HG02943 (cell line): ENCODE data around the gene EML2.
"Not testable (repeated sequence)": the region's sequence is repeated elsewhere in the genome, so short reads cannot be mapped to it uniquely, and the experiment has no call there.

ENCODE experiments used
- ATAC-seq: cut with Tn5 transposase; IDR thresholded peaks from one replicate; pipeline ENCODE4 v1.9.1; 2021; ENCODE audit warnings: mild to moderate bottlenecking, low read depth, moderate library complexity; ENCODE audit not compliant: unreplicated experiment

The EML2 gene

DNA sequence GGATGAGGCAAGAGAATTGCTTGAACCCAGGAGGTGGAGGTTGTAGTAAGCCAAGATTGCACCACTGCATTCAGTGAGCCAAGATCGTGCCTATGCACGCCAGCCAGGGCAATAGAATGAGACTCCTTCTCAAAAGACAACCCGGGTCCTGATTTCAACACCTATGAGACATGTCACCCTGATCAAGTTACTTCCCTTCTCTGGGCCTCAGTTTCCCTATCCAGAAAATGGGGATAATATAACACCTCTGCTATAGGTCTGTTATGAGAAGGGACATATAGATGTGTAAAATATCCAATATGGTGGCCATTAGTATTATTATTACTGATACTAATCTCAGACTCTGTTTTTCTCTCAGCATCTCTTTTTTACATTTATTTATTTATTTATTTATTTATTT lies 15.9 kb upstream of the EML2 start:
- ATAC-seq = no peak

DNA sequence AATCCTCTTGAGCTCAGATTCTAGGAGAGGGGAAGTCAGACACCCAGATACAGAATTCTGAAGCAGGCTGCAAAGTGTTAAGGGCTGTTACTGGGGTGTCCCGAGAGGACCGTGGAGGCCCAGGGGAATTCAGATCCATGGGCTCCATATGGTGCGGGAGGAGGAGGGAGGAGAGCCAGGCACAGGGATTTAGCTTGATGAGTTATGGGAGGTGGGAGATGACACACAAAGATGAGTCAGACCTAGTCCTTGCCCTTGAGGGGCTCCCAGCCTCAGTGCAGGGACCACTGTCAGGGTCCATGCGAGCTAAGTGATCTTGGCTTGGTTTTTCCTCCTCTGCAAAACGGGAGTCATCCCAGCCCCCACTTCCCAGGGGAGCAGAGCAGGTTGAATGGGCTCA lies 14.4 kb upstream of the EML2 start:
- no peak for ATAC-seq

DNA sequence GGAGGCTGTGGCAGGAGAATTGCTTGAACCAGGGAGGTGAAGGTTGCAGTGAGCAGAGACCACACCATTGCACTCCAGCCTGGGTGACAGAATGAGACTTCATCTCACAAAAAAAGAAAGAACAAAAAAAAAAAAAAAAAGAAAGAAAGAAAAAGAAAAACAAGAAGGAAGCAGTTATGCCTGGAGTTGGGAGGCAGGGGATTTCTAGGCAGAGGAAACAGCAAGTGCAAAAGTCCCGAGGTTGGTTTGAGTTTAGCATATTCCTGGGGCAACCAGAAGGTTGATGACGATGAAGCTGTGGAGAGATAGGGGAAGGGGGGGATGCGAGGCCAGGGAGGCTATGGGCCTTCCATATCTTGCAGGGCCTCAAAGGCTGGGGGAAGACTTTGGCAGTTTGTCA lies 11.5 kb upstream of the EML2 start:
- no peak for ATAC-seq

DNA sequence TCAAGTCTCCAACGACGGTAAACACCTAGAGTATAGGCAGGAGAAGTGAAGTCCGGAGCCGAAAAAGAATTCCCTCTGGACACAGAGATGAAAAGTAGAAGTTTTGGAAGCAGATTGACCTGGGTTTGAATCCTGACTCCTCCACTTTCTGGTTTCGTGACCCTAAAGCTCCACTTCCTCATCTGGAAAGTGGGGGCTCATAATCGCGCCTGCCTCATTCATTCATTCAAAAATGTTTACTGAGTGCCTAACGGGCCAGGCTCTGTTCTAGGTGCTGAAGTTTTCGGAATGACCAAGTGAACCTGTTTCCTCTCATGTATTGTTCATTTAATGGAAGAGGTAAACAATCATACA lies 7.1 kb upstream of the EML2 start:
- ATAC-seq = no peak

DNA sequence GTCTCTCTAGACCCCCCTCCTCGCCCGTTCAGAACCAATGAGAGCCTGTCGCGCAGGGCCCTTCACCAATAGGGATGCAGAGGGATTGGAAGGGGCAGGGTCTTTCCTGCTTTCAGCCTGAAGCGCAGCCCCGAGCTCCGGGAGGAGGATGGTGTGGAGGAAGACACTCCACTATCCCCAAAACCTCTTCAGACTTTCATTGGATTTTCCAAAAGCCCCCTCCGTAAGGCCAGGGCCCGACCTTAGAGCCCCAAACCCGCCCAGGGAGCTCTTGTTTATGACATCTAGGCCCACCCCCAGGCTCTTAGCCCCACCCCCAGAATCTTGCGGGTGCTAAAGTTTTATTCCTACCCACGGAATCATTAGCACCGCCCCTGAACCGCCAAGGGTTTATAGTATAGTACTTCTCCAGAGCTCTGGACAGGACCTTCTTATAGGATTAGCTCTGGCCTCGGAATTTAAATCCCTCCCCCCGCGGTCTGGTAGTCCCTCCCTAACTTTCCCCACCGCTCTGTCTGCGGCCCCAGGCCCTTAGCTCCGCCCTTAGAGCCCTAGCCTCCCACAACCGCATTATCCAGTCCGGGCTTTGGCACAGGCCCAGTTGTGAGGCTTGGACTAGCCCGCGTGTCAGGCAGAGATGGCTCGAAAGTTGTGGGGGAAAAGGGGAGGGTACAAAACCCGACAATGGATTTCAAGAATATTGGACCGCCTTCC lies 6.6 kb upstream of the EML2 start:
- ATAC-seq = no peak

DNA sequence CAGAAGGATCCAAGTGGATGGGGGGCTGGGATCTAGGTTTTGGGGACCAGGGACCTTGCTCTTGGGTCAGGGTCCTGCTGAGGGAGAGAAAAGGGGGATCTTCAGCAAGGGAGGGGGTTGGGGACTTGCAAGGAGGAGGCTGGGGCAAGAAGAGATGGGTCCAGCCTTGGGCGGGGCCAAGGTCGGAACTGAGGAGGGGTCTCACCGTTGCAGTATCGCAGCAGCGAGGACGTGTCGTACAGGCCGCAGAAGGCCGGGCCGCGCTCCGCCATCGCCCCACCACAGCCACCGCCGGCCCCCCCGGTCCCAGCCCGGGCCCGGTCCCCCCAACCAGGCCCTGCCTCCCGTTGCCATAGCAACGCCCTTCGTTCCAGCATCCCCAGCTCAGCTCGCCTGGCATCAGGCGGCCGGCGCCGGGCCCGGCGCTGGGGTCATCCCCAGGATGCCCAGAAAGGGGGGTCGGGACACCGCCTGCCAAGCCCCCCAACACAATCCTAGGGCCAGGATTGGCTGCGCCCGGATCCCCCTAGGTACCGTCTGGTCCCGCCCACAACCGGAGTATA lies 6.0 kb upstream of the EML2 start:
- no peak for ATAC-seq

DNA sequence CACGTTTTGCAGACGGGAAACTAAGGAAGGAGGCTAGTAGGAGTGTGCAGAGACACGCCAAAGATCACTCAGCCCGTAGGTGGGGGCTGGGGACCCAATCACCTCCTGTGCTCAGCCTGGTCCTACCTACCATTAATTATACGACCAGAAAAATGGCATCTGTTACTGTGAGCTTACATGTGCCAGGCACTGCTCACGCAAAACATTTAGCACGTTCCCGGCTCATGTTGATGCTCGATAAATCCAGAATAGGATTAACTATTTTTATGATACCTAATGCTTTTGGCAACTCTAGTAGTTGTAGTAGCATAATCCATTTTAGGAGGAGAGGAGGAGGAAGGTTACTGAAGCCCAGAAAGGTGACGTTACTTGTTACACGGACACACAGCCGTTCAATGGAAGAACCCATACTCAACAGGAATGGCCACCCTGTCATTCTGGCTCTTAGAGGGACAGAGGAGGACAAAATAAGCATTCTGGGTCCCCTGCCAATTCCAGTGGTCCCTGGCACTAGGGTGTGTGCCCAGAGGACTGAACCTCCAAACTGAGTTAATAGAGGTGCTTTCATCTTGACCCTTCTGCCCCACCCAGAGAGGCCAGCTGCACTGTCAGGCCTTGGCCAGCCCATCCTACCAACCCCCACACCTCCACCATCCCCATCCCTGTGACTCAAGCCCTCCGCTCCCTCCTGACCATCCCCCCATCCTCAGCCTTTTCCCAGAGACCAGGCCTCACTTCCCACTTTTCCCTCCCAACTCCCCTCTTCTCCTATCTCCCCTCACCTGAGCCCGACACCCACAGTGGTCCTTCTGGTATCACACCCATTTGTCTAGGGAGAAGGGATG lies 5.0 kb upstream of the EML2 start:
- ATAC-seq = no peak

DNA sequence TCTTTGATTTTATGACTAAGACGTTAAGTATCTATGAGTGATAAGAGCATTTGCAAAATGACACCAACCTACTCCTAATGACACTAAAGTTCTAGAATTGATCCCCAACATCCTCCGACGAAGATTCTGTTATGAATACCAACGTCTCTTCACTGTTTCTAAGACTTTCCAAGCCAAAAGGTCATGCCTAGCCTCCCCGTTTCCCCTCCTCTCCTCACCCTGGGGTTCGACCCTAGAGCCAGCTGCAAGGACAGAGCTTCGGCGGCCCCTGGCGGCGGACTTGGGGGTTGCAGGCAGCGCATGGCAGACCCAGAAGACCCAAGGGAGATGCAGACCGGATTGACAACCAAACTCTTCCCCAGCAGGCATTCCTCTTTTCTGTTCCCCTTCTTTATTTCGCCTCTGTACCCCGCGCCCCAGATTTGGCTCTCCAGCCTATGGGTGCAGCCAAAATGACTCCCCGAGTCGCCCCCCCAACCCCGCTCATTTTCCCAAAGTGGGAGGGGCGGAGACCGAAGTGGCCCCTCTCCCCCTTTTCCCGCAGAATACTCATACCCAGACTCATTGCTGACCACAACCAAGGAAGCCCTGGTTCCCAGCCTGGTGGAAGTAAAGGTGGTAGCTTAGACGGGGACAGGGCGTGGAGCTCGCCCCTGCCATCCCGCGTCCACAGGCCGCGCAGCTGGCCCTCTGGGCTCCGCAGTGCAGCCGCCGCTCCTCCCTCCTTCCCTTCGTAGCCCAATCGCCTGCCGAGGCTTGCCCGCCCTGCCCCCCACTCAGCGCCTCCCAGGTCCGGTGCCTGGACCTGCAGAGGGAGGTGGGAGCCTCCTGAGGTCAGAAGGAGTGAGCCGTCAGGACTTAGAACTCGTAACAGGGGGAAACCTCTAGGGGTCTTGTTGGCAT lies 4.1 kb upstream of the EML2 start:
- no peak for ATAC-seq

DNA sequence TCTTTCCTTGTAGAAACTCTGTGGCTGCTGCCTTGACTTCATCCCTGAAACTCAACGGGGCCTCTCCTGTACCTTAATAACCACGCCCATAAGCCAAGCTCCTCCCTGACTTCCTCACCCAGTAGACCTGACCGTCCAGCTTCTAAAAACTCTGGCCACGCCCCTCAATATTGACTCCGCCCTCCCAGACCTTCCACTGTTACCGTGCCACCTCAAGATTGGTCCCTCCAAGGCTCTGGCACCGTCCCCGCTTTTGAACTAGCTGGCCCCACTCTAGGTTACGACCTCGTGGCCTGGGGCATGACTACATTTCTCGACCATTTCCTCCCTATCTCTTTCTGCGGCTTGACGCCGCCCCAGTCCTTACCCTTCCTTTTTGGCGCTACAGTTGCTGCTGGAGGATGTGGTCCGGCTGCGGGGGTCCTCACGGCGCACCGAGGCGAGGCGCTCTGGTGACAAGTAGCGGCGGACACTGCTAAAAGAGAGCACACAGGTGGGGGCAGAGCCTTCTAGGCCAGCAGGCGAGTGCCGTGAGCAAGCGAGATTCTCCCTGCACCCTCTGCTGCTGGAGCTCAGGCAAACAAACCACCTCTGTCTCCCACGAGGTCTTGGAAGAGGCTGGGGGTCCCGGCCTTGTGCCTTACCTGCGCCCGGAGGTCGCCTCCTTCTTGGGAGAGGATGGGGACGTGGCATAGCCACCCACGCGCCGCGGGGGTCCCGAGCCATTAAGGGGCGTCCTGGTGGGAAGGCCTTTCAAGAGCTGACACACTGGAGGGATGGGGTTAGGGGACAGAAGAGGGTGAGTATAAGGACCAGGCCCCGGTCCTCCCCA lies 2.3 kb upstream of the EML2 start:
- peak; percentile 52 for ATAC-seq

DNA sequence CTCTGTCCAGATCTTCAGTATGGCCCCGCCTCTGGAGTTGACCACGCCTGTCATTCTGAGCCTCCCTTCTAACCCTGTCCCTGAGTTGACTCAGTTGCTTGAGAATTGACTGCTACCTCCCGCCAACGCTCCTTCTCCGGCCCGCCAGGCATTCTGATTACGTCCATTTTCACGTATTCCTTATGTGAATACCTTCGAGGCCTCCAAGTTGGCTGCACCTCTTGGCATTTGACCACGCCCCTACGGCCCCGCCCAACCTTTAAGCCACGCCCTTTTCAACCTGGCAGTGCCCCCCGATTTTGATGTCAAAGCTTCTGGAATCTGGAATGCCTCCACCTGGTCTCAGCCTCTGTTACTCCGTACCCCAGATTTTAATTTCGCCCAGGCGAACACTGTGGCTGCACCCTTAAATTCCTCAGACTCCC lies 1.7 kb upstream of the EML2 start:
- no peak for ATAC-seq

DNA sequence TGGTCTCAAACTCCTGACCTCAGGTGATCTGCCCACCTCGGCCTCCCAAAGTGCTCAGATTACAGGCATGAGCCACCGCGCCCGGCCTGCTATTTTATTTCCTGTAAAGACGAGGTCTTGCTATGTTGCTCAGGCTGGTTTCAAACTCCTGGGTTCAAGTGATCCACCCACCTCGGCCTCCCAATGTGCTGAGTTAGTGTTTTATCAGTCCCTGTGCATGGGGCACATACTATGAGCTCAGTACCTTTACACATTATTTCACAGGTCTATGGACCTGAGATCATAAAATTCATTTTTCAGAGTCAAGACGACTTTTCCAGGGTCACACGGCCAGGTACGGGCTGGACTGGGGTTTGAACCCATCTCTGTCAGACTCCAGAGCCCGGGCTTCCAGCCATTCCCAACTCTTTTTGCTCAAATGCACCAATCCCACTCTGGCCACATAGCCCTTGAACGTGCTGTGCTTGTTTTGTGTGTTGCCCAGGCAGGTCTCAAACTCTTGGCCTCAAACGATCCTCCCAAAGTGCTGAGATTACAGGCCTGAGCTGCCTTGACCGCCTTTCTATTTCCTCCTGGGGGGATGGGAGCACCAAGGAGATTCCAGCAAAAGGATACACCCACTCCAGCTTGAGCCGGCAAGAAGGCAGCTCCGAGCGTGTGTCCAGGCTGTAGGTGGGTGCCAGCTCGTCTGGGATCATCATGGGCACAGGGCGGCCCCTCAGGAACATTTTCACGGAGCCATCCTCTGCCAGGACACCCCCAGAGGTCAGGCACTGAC lies 1.1 kb downstream of the EML2 start:
- no peak for ATAC-seq

DNA sequence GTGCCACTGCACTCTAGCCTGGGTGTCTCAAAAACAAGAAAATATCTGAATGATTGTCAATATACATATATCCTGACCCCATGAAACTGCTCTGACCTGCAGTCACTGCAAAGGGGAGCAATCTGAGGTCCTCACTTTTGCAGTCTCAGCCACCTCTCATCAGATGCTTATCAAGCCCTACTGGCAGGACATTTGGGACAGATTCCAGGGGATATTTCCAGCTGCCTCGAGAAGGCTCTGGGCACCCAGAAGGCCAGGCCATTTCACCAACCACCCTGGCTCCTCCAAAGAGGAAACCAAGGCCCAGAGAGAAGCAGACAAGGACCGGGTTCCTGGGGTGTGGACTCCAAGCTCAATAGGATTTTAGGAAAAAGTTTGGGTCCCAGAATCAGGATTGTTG lies 2.3 kb downstream of the EML2 start:
- no peak for ATAC-seq

DNA sequence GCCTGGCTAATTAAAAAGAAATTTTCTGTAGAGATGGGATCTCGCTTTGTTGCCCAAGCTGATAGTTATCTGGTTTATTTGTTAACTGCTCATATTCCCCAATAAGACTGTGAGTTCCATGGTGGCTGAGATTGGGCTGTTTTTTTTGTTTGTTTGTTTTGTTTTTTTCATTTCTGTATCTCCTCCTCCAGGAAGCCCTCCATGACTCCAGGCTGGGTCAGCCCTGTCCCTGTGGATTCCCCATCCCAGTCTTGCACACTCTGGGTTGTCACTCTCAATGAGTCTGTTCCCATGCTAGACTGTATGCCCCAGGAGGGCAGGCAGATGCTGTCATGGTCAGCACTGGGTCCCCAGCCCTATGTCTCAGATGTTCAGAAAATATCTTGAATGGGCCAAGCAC lies 2.9 kb downstream of the EML2 start:
- no peak for ATAC-seq

DNA sequence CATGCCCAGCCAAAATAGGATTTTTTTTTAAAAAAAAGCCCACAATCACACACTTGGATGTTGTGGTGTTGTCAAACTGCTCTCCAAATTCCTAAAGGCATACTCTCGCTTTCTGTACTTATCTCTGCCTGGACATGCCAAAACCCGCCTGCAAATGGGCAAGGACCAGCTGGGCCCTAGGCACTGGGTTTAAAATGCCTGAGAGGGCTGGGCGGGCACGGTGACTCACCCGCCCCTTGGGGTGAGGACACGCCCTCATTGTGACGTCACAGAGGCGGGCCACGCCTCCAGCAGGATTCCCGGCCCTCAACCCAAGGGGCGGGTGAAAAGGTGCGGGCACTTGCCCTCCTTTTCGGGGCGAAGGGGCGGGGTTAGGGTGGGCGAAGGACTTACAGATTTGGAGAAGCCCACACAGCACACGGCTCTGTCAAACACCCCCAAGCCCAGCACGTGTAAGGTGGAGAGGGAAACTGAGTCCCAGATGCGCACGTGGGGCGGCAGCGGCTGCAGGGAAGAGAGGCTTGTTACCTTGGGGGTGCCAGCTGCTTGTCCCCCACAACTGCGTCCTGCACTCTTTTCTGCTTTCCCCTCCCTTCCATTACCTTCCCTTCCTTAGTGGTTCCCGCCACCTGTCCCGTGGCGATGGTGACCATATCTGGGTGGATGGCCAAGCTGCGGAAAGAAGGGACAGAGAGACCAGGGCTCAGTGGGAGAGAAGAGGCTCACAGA lies 6.6 kb downstream of the EML2 start:
- ATAC-seq = no peak

DNA sequence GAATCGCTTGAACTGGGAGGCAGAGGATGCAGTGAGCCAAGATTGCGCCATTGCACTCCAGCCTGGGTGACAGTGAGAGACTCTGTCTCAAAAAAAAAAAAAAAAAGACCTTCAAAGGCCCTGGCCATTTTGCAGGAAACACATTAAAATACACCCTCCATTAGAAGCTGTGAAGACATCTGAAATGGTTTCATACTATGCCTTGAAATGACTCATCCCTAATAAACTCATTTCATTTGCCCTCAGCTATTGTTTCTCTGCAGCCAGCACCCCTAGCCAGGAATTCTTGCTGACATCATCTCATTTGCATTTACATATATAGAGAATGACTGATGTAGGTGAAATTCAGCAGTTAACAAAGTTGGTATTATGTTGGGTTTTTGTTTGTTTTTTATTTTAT lies 8.7 kb downstream of the EML2 start:
- ATAC-seq = no peak

DNA sequence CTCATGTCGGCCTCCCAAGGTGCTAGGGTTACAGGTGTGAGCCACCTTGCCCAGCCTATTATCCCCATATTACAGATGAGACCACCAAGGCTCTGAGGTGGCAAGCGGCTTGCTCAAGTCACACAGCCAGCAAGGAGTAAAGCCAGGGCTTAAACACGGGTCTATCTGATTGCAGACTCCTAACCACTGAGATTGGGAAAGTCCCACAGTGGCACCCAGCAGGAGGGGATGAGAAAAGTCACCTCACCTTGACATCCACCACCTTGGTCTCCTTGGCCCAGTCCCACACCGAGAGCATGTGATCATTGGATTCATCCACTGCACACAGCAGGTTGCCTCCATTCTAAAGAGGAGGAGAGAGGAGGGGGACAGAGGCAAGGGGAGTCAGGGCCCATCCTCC lies 9.5 kb downstream of the EML2 start:
- no peak for ATAC-seq

DNA sequence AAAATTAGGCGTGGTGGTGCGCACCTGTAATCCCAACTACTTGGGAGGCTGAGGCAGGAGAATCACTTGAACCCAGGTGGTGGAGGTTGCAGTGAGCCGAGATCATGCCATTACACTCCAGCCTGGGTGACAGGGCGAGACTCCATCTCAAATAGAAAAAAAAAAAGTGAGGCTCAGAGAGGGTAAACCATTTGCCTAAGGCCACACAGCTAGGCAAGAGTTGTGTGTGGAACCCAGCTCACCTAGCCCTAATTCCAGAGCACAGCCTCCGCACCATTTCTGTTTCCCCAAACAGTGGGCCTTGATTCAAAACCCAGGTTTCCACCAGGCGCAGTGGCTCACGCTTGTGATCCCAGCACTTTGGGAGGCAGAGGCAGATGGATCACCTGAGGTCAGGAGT lies 11.0 kb downstream of the EML2 start:
- ATAC-seq = not testable (repeated sequence)

DNA sequence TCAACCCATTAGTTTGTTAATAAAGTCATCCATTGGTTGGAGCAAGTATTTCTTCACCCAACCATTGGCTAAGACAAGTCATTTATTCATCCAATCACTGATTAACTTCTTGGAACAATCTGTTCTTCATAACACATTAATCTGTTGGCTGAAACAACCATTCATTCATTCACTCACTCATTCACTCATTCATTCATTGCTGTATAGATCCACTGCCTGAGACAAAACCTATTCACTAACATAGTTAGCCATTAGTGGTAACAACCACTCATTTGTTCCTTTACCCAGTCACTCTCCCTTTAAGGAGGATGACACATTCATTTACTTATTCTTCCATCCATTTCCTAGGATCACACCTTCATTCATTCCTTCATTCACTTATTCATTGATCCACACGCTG lies 15.2 kb downstream of the EML2 start:
- ATAC-seq = no peak
